GM18517 (cell line): ENCODE measurements around the gene COPZ1.

ENCODE experiments used
- ATAC-seq: cut with Tn5 transposase; IDR thresholded peaks from one replicate; pipeline ENCODE4 v1.9.1; 2021; ENCODE audit warnings: mild to moderate bottlenecking, moderate library complexity; ENCODE audit not compliant: unreplicated experiment

COPZ1 gene

DNA sequence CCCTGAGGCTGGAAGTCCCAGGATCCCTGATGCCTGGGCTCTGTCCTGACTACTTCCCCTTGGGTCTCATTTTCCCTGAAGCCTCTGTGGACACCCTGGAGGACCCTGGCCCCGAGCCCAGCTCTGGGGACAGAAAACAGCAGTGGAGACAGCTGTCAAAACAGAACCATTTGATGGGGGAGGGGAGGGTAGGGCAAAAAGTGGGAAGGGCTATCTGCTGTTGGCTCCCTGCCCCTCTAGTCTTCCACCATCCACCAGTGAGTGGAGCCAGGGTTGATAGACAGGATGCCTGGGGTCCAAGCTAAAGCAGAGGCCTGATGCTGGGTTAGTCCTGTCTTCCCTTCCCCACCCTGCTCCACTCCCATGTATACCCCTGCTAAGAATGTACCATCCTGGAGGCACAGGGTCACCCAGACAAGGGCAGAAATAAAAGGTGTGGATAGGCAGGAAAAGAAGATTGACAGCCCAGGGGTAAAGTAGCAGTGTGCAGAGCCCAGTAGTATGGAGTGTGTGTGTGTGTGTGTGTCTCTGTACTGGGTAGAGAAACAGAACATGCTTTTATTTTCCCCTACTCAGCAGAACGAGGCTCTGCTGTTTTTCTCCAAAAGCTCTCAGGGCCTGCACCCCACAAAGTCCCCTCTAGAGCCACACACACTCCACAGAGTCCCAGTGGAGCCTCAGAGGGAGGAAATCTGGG, 49.8 kb downstream of the COPZ1 start:
- no peak for ATAC-seq

- no peak for ATAC-seq
These were observed 50.3 kb downstream of the COPZ1 start for GRCh38 chr12:54375259-54375579.

- ATAC-seq = no peak
These were observed 51.7 kb downstream of the COPZ1 start for GRCh38 chr12:54376596-54376995.

DNA sequence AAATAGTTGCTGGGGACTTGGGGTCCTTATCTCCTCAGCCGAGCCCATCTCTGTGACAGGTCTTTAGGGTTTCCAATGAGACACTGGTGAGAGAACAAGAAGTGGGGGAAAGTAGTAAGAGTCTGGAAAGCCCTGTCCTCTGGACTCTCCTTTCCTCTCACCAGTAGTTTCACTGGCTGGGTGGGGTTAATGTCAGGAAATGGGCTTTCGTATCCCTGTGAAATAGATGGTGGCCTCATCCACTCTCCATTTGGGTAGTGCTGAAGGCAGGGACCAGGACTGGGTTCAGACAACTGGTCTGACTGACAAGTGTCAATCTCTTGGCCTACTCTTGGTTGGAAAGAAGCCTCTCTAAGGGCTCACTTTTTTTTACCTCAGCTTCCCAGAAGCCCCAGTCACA, 52.1 kb downstream of the COPZ1 start:
- no peak for ATAC-seq

DNA sequence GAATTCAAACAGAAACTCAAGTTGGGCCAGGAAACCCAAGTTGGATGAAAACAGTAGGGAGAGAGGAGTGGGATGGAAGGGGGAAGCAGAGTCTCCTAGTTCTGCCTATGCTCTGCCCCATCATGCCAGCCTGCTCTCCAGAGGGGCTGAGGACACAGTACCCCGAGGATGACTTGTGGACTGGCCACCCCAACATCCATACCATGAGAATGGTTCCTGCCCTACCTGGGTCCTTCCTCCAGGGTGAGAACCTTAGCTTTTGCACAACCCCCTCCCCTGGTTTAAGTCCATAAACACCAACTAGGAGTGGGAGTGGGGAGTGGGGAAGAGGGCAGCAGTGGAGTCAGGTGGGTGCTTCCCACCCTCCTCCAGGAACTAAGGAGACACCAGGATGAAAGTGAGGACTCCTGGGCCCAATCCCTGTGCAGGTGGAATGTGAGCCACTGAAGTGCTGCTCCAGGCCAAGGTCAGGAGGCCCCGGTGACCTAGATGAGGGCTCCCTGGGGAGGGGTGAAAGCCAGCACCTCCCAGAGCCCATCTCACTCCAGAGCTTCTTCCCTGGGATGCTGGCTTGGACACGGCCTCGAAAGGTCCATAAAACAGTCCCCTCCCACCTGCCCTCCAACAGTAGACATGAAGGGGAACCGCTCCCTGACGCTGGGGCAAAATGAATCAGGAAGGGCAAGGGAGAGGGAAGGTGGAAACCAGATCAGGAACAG, 53.0 kb downstream of the COPZ1 start:
- ATAC-seq = no peak

GRCh38 chr12:54378796-54379397, 54.0 kb downstream of the COPZ1 start:
- no peak for ATAC-seq

- peak; percentile 70 for ATAC-seq
These were observed 54.7 kb downstream of the COPZ1 start for GRCh38 chr12:54379398-54380201.

- ATAC-seq = no peak
These were observed 56.2 kb downstream of the COPZ1 start for GRCh38 chr12:54381136-54381535.

GRCh38 chr12:54383041-54383609, 58.2 kb downstream of the COPZ1 start:
- ATAC-seq = no peak

DNA sequence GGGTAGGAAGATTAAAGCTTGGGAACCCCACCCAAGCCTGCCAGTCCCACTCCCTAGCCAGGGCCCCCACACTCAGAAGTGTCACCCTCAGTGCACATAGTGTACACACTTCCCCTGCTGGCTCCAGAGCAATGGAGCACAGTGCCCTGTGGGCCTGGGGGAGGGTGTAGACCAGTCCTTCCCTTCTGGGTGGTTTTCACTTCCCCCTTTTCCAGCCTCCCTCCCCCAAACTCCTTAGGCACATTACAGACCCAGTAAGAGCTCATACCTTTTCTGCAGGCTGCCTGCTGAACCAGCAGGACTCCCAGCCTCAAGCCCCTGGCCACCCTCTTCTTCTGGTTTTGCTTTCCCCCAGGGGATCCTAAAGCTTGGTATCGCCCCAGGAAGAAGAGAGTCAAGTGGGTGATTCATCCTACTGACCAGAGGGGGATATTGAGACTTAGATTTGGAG, 59.7 kb downstream of the COPZ1 start, which contains the start of gene ZNF385A:
Gene ZNF385A (minus strand): TSS at position 143 of the 451 bp plus-strand sequence. CDS start 219 bp downstream, outside the sequence.
- no peak for ATAC-seq

- ATAC-seq = no peak
These were observed 60.5 kb downstream of the COPZ1 start for GRCh38 chr12:54385251-54385914.

DNA sequence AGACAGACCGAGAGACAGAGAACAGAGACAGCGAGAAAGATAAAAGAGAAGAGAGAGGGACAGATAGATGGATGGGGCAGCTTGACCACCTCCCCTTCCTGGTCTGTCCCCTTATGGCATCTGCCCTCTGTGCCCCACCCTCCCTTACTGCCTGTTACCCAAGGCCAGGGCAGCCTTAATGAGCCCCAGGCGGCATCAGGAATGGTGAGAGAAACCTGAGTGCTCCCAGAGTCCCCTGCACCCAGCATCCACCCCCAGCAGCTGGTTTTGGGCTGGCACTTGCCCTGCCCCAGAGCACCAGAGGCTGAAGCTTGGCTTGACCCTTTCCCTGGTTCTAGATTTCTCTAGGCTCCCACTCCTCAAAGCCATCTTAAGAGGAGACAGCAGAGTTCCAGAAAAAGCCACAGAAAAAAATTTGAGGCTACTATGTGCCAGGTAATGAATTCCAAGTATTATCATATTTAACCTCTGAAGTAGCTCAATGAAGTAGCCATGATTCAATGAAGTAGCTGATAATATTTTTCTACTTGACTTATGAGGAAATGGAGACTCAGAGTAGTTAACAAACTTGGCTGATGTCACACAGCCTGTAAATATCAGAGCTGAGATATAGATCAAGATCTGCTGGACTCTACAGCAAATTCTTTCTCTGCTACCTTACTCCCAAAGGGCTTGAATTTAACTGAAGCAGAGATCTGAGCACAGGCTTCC, 61.6 kb downstream of the COPZ1 start:
- no peak for ATAC-seq

DNA sequence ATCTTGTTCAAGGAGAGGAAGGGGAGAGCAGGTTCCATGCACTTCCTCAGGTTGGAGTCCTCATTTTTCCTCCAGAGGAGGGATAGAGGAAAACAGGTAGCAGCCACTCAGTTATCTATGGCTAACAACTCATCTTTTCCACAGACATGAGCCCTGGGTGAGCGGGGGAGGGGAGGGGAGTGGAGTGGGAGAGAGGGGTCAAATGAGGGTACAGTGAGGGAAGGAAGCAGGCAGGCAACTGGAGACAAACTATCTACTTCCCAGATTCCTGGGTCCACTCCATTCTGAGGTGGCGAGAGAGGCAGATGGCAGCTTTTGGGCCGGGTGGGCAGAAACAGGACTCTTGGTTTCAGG, 62.2 kb downstream of the COPZ1 start:
- ATAC-seq = no peak

- ATAC-seq = no peak
These were observed 63.6 kb downstream of the COPZ1 start for GRCh38 chr12:54388237-54389133.

GRCh38 chr12:54389134-54389508, 64.2 kb downstream of the COPZ1 start:
- no peak for ATAC-seq

- ATAC-seq = no peak
These were observed 64.8 kb downstream of the COPZ1 start for GRCh38 chr12:54389607-54390175.

- ATAC-seq = no peak
These were observed 65.3 kb downstream of the COPZ1 start for GRCh38 chr12:54390176-54390667.
